H9 (cell line): ENCODE measurements around the gene TMTC2. TPM values are rescaled to one million over a fixed set of nuclear protein-coding genes. Genes with fewer than 3 reads are reported as not detected.

ENCODE experiments used
- DNase-seq: peaks from one replicate; pipeline ENCODE4 v3.0.0-alpha.2; 2017
- H2AFZ ChIP-seq: one replicate; pipeline ENCODE4 v1.6.1; 2013; ENCODE audit warnings: mild to moderate bottlenecking, low read length, control low read depth, moderate library complexity
- H2AK5ac ChIP-seq: 2 replicates; pipeline ENCODE4 v1.6.1; 2013; ENCODE audit warnings: low read length, control low read depth, mixed read lengths; ENCODE audit not compliant: insufficient read length
- H2BK120ac ChIP-seq: one replicate; pipeline ENCODE4 v1.6.1; 2013; ENCODE audit warnings: low read depth, mild to moderate bottlenecking, low read length, control low read depth, inconsistent platforms; ENCODE audit not compliant: poor library complexity, severe bottlenecking
- H2BK12ac ChIP-seq: 2 replicates; pipeline ENCODE4 v1.6.1; 2013; ENCODE audit warnings: low read length, control low read depth, mixed read lengths, low read depth; ENCODE audit not compliant: insufficient read length
- H2BK15ac ChIP-seq: 2 replicates; pipeline ENCODE4 v1.6.1; 2013; ENCODE audit warnings: low read depth, low read length, control low read depth
- H2BK20ac ChIP-seq: one replicate; pipeline ENCODE4 v1.6.1; 2013; ENCODE audit warnings: low read depth, mild to moderate bottlenecking, low read length, control low read depth, inconsistent platforms; ENCODE audit not compliant: poor library complexity, severe bottlenecking
- H2BK5ac ChIP-seq: 2 replicates; pipeline ENCODE4 v1.6.1; 2013; ENCODE audit warnings: low read length, control low read depth, mixed read lengths; ENCODE audit not compliant: insufficient read length
- H3K14ac ChIP-seq: 2 replicates; pipeline ENCODE4 v1.6.1; 2013; ENCODE audit warnings: low read length, control low read depth; ENCODE audit not compliant: insufficient read depth
- H3K18ac ChIP-seq: 2 replicates; pipeline ENCODE4 v1.6.1; 2013; ENCODE audit warnings: low read depth, mild to moderate bottlenecking, mixed read lengths, low read length, control low read depth; ENCODE audit not compliant: insufficient read length
- H3K23ac ChIP-seq: 2 replicates; pipeline ENCODE4 v1.6.1; 2013; ENCODE audit warnings: low read length, control low read depth, mixed read lengths, low read depth; ENCODE audit not compliant: insufficient read length
- H3K23me2 ChIP-seq: 2 replicates; pipeline ENCODE4 v1.6.1; 2013; ENCODE audit warnings: low read depth, mild to moderate bottlenecking, mixed read lengths, low read length, control low read depth; ENCODE audit not compliant: insufficient read length, poor library complexity, severe bottlenecking
- H3K27ac ChIP-seq: 2 replicates; pipeline ENCODE4 v1.5.1; 2013; ENCODE audit warnings: low read length, control low read depth, mixed read lengths, low read depth; ENCODE audit not compliant: insufficient read length
- H3K27me3 ChIP-seq: 2 replicates; pipeline ENCODE4 v1.6.1; 2013; ENCODE audit warnings: low read length, control low read depth, inconsistent platforms; ENCODE audit not compliant: insufficient read depth
- H3K4ac ChIP-seq: 2 replicates; pipeline ENCODE4 v1.6.1; 2013; ENCODE audit warnings: low read depth, mild to moderate bottlenecking, control low read depth, inconsistent platforms, low read length, moderate library complexity
- H3K4me1 ChIP-seq: 2 replicates; pipeline ENCODE4 v1.6.1; 2013; ENCODE audit warnings: low read length, control low read depth, inconsistent platforms; ENCODE audit not compliant: insufficient read depth
- H3K4me2 ChIP-seq: 2 replicates; pipeline ENCODE4 v1.6.1; 2013; ENCODE audit warnings: low read length, control low read depth, mixed read lengths; ENCODE audit not compliant: insufficient read length, insufficient read depth
- H3K56ac ChIP-seq: 2 replicates; pipeline ENCODE4 v1.6.1; 2013; ENCODE audit warnings: low read depth, mild to moderate bottlenecking, mixed read lengths, low read length, control low read depth; ENCODE audit not compliant: insufficient read length
- H3K79me1 ChIP-seq: 2 replicates; pipeline ENCODE4 v1.6.1; 2013; ENCODE audit warnings: low read depth, mild to moderate bottlenecking, moderate library complexity, low read length, control low read depth, inconsistent platforms; ENCODE audit not compliant: insufficient read depth, poor library complexity, severe bottlenecking
- H3K79me2 ChIP-seq: 2 replicates; pipeline ENCODE4 v1.6.1; 2013; ENCODE audit warnings: low read length, control low read depth, inconsistent platforms; ENCODE audit not compliant: insufficient read depth
- H3K9ac ChIP-seq: 2 replicates; pipeline ENCODE4 v1.6.1; 2013; ENCODE audit warnings: low read length, control low read depth, mixed read lengths; ENCODE audit not compliant: insufficient read length; ENCODE audit errors: extremely low read depth
- H3K9me3 ChIP-seq: one replicate; pipeline ENCODE4 v1.6.1; 2013; ENCODE audit warnings: low read depth, low read length, inconsistent platforms; ENCODE audit not compliant: control insufficient read depth
- H3T11ph ChIP-seq: one replicate; pipeline ENCODE4 v1.6.1; 2013; ENCODE audit warnings: mild to moderate bottlenecking, low read length, control low read depth, inconsistent platforms
- H4K20me1 ChIP-seq: one replicate; pipeline ENCODE4 v1.6.1; 2013; ENCODE audit not compliant: control insufficient read depth, insufficient read length, insufficient read depth
- H4K5ac ChIP-seq: 2 replicates; pipeline ENCODE4 v1.6.1; 2013; ENCODE audit warnings: low read depth, mild to moderate bottlenecking, mixed read lengths, low read length, control low read depth; ENCODE audit not compliant: insufficient read length
- H4K8ac ChIP-seq: replicated peaks from 2 replicates; pipeline ENCODE4 v1.6.1; 2013; ENCODE audit warnings: low read length, control low read depth, mixed read lengths, low read depth; ENCODE audit not compliant: insufficient read length
- H4K91ac ChIP-seq: 2 replicates; pipeline ENCODE4 v1.6.1; 2013; ENCODE audit warnings: low read depth, mild to moderate bottlenecking, moderate library complexity, mixed read lengths, low read length, control low read depth; ENCODE audit not compliant: insufficient read length
- H3K27ac Mint-ChIP-seq, 3 experiments: 2 replicates in 2 of 3; 3 replicates in 1 of 3; pipeline ENCODE4 v1.8.0; 2020 to 2021; ENCODE audit warnings: mixed read lengths in 3 of 3, mild to moderate bottlenecking in 1 of 3, moderate library complexity in 1 of 3
- H3K27me3 Mint-ChIP-seq: 2 replicates; pipeline ENCODE4 v1.8.0; 2021; ENCODE audit warnings: low read depth, mild to moderate bottlenecking, moderate library complexity, mixed read lengths
- H3K36me3 Mint-ChIP-seq, 3 experiments: 2 replicates in 2 of 3; 3 replicates in 1 of 3; pipeline ENCODE4 v1.8.0; 2020 to 2021; ENCODE audit warnings: low read depth in 3 of 3, mixed read lengths in 3 of 3; ENCODE audit not compliant: insufficient read depth in 1 of 3
- H3K4me1 Mint-ChIP-seq, 2 experiments: 2 replicates each; pipeline ENCODE4 v1.8.0; 2020; ENCODE audit warnings: mixed read lengths in 2 of 2
- H3K4me3 Mint-ChIP-seq, 2 experiments: 2 replicates in 1 of 2; 3 replicates in 1 of 2; pipeline ENCODE4 v1.8.0; 2020 to 2021; ENCODE audit warnings: mild to moderate bottlenecking in 2 of 2, mixed read lengths in 2 of 2, moderate library complexity in 1 of 2
- H3K9me3 Mint-ChIP-seq, 2 experiments: 2 replicates in 1 of 2; 3 replicates in 1 of 2; pipeline ENCODE4 v1.8.0; 2020; ENCODE audit warnings: mild to moderate bottlenecking in 2 of 2, mixed read lengths in 2 of 2, moderate library complexity in 1 of 2
- CTCF ChIP-seq: fragments of 200-600 bp; sonication (generic); conservative IDR thresholded peaks from 3 replicates; pipeline ENCODE4 v1.8.0; 2021; ENCODE audit warnings: antibody characterized with exemption, mild to moderate bottlenecking
- total RNA-seq: library from RNA; stranded (reverse); gene quantifications from 2 replicates; pipeline ENCODE4 v1.2.1, GENCODE V29; 2021

TMTC2 gene
- total RNA-seq, 1 experiment from 2014 or later = 3.1 TPM

DNA sequence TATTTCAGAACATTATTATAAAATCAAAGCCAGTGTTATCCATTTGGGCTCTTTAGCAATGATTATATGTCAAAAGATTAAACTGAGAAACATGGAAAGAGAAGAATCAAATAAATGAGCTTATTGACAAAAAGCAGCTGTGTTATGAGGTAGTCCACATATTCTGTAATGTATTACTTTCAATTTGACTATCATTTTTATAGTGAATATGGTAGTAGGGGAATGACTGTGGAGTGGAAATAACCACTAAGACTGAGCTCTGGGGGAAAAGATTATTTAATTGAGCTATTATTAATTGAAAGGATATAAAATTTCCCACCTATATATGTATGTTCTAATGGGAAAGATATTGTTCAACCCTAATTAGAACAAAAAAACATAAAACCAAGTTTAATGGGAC is 381.3 kb downstream of the TMTC2 start:
- Histone ChIP-seq H2BK5ac (no peak overlapping the region), H3K9me3 (no peaks in the 10 kb centered on the region), H4K8ac (no peak overlapping the region), H3K56ac (no peak overlapping the region), H3K4me2 (no peak overlapping the region), H3K23me2 (no peaks in the 10 kb centered on the region), H2BK20ac (no peak overlapping the region), H3K14ac (no peak overlapping the region), H3K4ac (no peak overlapping the region), H3K9ac (no peak overlapping the region), H3K4me1 (no peaks in the 10 kb centered on the region), H2BK12ac (no peak overlapping the region), H4K91ac (no peak overlapping the region), H2AFZ (no peak overlapping the region), H3K79me1 (no peaks in the 10 kb centered on the region), H3K23ac (no peak overlapping the region), H4K20me1 (no peaks in the 10 kb centered on the region), H2BK120ac (no peak overlapping the region), H2BK15ac (no peak overlapping the region), H2AK5ac (no peak overlapping the region), H3K27ac (no peak overlapping the region), H3K27me3 (no peaks in the 10 kb centered on the region), H3K18ac (no peak overlapping the region), H4K5ac (no peak overlapping the region), H3T11ph (no peak overlapping the region), H3K79me2 (no peaks in the 10 kb centered on the region)
- no peak overlapping the region for H3K27ac Mint-ChIP-seq
- H3K4me1 Mint-ChIP-seq = peaks cover 10% of the 10 kb centered on the region in 2 experiments
- TF ChIP-seq CTCF = no peak
- H3K36me3 Mint-ChIP-seq = peaks cover 0 to 22% (median 4%) of the 10 kb centered on the region in 3 experiments; a peak in 5 of 7 replicates
- no peak for DNase-seq
- peaks cover 7 to 11% of the 10 kb centered on the region in 2 experiments; a peak in 3 of 5 replicates for H3K9me3 Mint-ChIP-seq
- no peaks in the 10 kb centered on the region for H3K27me3 Mint-ChIP-seq
- no peak overlapping the region for H3K4me3 Mint-ChIP-seq
